GM19025 (cell line): ENCODE measurements around the gene PLGRKT.
"Not testable (repeated sequence)": the region's sequence is repeated elsewhere in the genome, so short reads cannot be mapped to it uniquely, and the experiment has no call there.

Experiments
- ATAC-seq: cut with Tn5 transposase; IDR thresholded peaks from one replicate; pipeline ENCODE4 v1.9.1; 2021; ENCODE audit warnings: mild to moderate bottlenecking, low read depth, moderate library complexity; ENCODE audit not compliant: unreplicated experiment

PLGRKT gene

GRCh38 chr9:5453004-5453403, 15.3 kb upstream of the PLGRKT start:
- no peak for ATAC-seq

DNA sequence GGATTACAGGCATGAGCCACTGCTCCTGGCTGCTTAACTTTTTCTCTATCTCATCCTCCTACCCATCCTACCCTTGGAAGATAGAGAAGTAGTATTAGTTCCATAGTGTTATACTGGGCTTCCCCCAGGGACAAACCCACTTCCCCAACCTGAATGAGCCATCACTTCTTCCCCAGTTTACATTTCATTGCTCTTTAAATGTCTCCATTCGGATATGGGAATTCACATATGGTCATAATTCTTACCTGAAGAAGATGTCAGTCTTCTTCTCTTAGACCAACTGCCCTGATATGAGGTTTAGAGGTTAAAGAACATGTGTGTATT, 14.5 kb upstream of the PLGRKT start:
- no peak for ATAC-seq

DNA sequence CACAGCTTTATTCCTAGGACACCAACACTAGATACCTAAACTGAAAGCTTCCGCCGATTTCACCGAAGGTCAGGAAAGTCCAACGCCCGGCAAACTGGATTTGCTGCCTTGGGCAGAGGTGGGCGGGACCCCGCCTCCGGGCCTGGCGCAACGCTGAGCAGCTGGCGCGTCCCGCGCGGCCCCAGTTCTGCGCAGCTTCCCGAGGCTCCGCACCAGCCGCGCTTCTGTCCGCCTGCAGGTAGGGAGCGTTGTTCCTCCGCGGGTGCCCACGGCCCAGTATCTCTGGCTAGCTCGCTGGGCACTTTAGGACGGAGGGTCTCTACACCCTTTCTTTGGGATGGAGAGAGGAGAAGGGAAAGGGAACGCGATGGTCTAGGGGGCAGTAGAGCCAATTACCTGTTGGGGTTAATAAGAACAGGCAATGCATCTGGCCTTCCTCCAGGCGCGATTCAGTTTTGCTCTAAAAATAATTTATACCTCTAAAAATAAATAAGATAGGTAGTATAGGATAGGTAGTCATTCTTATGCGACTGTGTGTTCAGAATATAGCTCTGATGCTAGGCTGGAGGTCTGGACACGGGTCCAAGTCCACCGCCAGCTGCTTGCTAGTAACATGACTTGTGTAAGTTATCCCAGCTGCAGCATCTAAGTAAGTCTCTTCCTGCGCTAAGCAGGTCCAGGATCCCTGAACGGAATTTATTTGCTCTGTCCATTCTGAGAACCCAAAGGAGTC, 12.8 kb upstream of the PLGRKT start, which contains the start of gene CD274:
TSS of gene CD274 (plus strand) at position 184 of the 733 bp plus-strand sequence. CDS start 5,572 bp downstream, outside the sequence.
- ATAC-seq: peak; percentile 65

GRCh38 chr9:5449521-5450358, 12.0 kb upstream of the PLGRKT start:
- no peak for ATAC-seq

GRCh38 chr9:5448461-5449435, 11.0 kb upstream of the PLGRKT start:
- no peak for ATAC-seq

DNA sequence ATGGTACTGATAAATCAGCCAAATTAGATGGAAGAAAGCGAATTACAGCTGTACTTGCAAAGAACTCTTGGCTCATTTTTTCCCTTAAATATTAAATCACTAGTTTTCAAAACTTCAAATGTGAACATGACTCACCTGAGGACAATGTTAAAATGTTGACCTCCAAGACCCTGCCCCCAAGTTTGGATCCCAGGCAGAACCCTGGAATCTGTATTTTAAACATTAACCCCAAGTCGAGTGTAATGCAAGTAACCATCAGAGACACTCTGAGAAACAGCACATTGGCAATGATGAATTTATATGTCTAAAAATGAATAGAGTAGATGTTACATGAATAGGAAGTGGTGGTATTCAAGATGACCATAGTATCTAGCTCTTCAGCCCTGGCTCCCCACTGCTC, 10.3 kb upstream of the PLGRKT start:
- ATAC-seq: no peak

GRCh38 chr9:5447337-5447736, 9.6 kb upstream of the PLGRKT start:
- no peak for ATAC-seq

DNA sequence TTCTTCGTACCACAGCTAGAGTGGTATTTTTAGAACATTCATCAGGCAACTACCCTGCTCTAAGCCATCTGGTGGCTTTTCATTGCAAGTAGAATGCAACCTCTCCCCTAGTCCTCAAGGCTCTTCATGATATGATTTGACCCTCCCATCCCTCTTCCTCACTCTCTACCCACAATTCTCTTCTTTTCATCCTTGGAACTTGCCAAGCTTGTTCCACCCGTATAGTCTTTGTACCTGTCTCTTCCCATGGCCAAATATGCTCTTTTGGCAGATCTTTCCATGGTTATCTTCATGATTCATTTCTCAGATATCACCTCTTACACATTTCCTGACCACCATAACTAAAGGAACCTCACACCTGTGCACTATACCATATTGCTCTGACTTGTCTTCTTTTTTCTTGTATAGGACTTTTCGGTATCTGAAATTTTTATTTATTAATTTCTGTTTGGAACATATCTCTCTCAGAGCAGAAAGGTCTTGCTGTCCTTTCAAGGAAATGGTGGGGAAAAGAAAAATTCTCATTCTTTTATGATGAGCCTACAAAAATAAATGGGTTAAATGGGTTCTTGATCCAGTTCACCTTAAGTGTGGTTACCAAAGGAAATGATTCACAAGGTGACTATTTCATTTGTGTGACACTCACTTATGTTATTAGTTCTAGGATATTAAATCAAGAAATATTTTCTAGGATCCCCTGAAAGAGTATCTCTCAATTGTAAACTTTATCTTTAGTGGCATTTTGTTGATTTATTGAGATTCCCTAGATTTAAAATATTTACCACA, 8.9 kb upstream of the PLGRKT start:
- ATAC-seq: no peak

GRCh38 chr9:5445886-5446285, 8.2 kb upstream of the PLGRKT start:
- no peak for ATAC-seq

- ATAC-seq: not testable (repeated sequence)
Observed at GRCh38 chr9:5445096-5445495, 7.4 kb upstream of the PLGRKT start.

DNA sequence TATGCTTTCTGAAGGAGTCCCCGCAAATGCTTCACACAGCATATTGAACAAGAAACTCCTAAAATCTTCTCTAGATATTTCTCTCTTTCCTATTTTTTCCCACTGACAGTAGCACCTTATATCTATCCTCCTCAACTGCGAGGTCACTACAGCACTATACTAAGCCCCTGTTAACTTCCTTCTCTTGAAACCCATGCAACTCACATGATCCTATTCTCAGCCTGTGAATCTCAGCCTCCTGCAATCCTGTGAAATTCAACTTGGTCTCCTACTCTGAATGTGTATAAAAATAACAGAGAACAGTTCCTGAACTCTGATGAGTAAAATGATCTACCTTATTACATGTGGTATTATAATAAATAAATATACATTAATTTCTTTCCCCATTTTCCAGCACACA, 6.1 kb upstream of the PLGRKT start:
- ATAC-seq: no peak

DNA sequence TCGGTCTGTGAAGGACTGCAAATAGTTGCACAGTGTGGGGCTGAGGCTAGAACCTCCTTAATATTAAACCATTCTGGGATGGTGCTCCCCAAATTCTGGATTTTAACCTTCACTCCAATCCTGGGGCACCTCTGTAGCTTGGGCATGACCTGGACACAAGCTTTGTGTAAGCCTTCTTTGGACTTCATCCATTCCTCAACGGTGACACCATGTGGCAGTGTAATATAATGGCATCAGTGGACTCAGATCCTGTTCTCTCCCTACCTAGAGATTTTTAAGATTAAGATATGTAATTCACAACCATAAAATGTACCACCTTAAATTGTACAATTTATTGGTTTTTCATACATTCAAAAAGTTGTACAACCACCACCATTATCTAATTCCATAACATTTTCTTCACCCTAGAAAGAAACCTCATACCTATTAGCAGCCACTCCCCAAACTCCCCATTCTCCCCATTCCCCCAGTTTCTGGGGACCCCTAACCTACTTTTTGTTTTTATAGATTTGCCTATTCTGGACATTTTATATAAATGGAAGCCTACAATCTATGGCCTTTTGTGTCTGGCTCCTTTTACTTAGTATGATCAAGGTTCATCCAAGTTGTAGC, 4.8 kb upstream of the PLGRKT start:
- no peak for ATAC-seq

- no peak for ATAC-seq
Observed at GRCh38 chr9:5441043-5441442, 3.3 kb upstream of the PLGRKT start.

GRCh38 chr9:5440426-5440825, 2.7 kb upstream of the PLGRKT start:
- ATAC-seq: no peak

DNA sequence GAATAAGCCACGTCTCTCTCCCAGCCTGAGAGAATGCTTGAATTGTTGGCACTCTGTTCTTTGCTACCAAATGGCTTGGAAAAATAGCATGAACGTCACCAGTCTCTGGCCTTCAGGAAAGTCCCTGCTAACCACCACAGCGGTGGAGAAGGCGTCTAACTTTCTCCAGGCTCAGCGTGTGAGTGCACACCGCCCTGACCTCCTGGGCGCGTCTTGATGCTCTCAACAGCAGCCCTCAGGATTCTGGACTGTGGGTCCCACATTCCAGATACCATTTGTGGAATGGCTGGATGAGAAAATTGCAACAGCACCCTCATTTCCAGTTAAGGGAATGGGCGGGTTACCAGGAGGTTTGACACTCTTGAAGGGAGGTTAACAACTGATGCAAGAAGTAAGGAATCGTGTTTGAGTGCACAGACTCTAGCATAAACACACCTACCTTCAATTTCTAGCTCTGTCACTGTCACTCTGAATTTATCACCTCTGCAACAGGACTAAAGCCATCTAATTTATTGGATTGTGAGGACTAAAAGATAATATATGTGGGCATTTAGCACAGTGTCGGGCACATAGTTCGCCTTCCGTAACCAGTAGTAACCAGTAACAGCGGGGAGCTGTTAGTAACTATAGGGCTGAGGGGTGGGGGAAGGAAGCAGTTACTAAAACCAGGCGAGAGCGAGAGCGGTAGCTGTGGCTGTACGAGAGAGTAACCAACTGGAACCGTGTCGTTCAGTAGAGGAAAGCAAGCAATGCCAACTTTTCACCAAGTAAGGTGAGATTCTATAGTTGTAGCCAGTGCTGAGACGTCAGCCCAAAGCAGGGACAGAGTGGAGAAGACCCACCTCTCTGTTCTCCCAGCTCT, 807 bp upstream of the PLGRKT start:
- ATAC-seq: peak; percentile 39

DNA sequence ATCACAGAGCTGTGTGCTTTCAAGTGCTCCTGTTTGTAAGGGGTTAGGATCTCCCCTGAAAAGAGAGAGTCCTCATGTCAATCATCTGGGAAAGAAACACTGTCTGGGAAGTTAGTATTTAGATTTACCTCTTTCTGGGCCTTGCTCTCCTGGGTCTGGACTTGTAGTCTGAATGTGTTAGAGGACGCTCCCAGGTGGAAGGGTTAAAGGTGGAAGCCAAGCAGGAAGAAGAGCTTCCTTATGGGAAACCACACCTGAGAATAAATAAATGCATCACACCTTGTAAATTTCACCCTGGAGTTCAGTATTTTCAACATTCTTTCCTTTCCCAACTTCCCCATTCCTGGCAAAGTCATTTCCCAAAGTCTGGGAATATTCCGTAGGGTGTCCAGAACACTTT, 1.3 kb downstream of the PLGRKT start:
- ATAC-seq: no peak

- ATAC-seq: no peak
Observed at GRCh38 chr9:5435912-5436311, 1.8 kb downstream of the PLGRKT start.
